DND-41 (cell line): ENCODE data around the gene CES4A.

Experiments used
- CTCF ChIP-seq: IDR thresholded peaks from 2 replicates; pipeline ENCODE4 v1.5.1; 2012; ENCODE audit warnings: borderline replicate concordance, low read length, moderate library complexity, mild to moderate bottlenecking; ENCODE audit not compliant: poor library complexity, severe bottlenecking; ENCODE audit errors: extremely low read depth
- EZH2 ChIP-seq: IDR thresholded peaks from 3 replicates; pipeline ENCODE4 v1.6.1; 2012; ENCODE audit warnings: borderline replicate concordance, low read depth, mild to moderate bottlenecking, moderate library complexity, low read length, inconsistent platforms; ENCODE audit not compliant: severe bottlenecking

- peak; percentile 42 for TF ChIP-seq CTCF
- TF ChIP-seq EZH2 = no peak
Observed at GRCh38 chr16:67015313-67015731, 26.9 kb downstream of the CES4A start.
